Astrocyte of the cerebellum (primary cell): ENCODE results near the gene SLAIN2.

Source experiments
- DNase-seq: peaks from one replicate; pipeline ENCODE4 v3.0.0-alpha.2; 2011; ENCODE audit warnings: low read depth
- H3K4me3 ChIP-seq: 2 replicates; pipeline ENCODE4 v1.5.1; 2011; ENCODE audit warnings: mild to moderate bottlenecking, low read depth, low read length, moderate library complexity
- CTCF ChIP-seq: IDR thresholded peaks from 2 replicates; pipeline ENCODE4 v1.5.1; 2012; ENCODE audit warnings: low read length, low read depth, moderate library complexity, mild to moderate bottlenecking; ENCODE audit errors: missing control alignments
- in situ Hi-C: cut with HindIII; loops from 2 replicates; pipeline ENCODE4 v1.10.0; 2017; ENCODE audit warnings: low sequenced_read_pairs

SLAIN2 gene

GRCh38 chr4:48410812-48411211 is 69.5 kb downstream of the SLAIN2 start:
- H3K4me3 ChIP-seq: no peak overlapping the region
- no peak for DNase-seq
- in situ Hi-C loops: no loop called here
- no peak for TF ChIP-seq CTCF

DNA sequence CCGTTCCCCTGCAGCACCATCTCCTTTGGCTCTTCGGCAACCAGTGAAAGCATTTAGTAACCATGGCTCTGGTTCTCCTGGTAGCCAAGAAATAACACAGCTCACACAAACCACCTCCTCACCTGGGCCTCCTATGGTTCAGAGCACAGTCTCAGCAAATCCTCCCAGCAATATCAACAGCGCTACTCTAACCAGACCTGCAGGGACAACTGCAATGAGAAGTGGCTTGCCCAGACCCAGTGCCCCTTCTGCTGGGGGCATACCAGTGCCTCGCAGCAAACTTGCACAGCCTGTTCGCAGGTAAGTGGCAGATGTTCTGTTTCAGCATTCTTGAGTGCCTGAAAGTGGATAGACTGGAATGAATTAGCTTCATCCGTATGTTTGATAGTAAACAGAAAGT is 78.8 kb downstream of the SLAIN2 start:
- in situ Hi-C loops: no loop called here
- no peak for DNase-seq
- no peak for TF ChIP-seq CTCF
- no peak overlapping the region for H3K4me3 ChIP-seq

DNA sequence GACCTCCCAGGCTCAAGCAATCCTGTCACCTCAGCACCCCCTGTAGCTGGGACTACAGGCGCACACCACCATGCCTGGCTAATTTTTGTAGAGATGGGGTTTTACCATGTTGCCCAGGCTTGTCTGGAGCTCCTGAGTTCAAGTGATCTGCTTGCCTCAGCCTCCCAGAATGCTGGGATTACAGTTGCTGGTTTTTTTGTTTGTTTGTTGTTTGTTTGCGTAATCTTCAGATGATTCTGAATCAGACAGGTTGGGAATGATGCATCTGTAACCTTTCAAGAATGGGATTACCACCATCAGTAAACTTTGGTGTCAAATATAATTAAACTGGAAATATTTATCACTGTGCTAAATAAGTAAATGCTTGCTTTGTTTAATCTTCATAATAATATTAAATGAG is 79.8 kb downstream of the SLAIN2 start:
- DNase-seq: no peak
- in situ Hi-C loops: no loop called here
- no peak overlapping the region for H3K4me3 ChIP-seq
- TF ChIP-seq CTCF: no peak

GRCh38 chr4:48428926-48429325 is 87.6 kb downstream of the SLAIN2 start:
- H3K4me3 ChIP-seq: no peak overlapping the region
- no peak for TF ChIP-seq CTCF
- in situ Hi-C loops: no loop called here
- no peak for DNase-seq

DNA sequence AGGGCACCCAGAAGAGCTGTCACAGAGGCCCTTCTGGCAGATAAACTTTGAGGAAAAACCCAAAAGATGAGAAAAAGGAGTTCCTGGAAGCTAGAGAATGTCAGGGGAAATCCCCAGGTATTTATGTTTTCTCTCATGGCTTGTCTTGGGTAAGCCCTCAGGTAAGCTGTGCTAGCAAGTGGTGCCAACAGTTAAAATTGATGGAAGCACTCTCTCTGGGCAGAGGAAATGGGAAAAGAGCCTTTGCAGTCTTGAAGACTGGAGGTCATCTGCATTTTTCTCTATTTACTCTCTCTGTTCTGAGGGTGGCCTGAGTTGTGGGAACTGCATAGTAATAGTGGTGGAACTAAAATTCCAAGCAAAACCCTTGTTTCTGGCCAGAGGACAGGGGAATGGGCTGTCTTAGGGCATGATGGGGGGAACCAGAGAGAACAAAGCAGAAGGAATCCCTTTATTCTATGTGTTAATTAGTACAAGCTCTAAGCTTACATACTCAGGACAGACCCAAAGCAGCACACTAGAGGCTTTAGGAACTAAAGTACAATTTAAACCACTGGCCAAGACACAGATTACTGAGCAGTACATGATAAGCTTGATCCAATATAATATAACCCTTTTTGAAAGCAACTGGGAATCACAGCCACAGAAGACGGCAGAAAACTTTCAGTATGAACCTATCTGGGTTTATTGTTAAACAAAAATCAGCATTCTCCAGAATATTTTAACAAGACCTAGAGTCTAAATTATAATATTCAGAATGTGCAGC is 88.6 kb downstream of the SLAIN2 start:
- TF ChIP-seq CTCF: no peak
- in situ Hi-C loops: no loop called here
- no peak for DNase-seq
- H3K4me3 ChIP-seq: no peak overlapping the region

GRCh38 chr4:48431401-48431800 is 90.1 kb downstream of the SLAIN2 start:
- in situ Hi-C loops: no loop called here
- H3K4me3 ChIP-seq: no peak overlapping the region
- no peak for TF ChIP-seq CTCF
- DNase-seq: no peak
